Sigmoid colon (tissue), 4 donors: ENCODE results near the gene MYLIP.

ENCODE experiments used
- EP300 ChIP-seq, 4 donors: sonication (generic); formaldehyde crosslinking; IDR thresholded peaks; one replicate each; pipeline ENCODE4 v1.6.1; 2017; ENCODE audit warnings: antibody characterized with exemption in 4 of 4
- TF ChIP-seq, protein P1 (sequence below), 4 experiments: fragments of 450-650 bp in 3 of 4; fragments of 200-600 bp in 1 of 4; IDR thresholded peaks; one replicate each; pipeline ENCODE4 v1.5.1; 2016 to 2019; ENCODE audit warnings: antibody characterized with exemption in 4 of 4, mild to moderate bottlenecking in 3 of 4, moderate library complexity in 2 of 4

DNA sequence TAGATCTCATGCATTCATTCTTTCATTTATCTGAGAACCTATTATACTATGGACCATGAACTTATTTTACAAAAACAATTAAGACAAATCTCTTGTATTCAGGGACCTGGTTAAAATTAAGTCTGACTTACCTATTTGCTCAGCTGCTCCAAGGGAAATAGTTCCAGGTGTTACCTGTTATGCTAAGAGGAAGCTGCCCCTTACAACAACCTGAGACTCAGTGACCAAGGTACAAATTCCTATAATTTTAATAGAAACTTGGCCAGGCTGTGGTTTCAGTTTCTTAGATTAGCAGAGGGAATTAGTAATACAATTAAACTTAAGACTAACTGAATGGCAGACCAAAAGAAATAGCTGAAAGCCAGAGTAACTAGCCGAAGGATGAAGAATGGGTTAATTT is 61.3 kb downstream of the MYLIP start:
- TF ChIP-seq, protein P1, sequence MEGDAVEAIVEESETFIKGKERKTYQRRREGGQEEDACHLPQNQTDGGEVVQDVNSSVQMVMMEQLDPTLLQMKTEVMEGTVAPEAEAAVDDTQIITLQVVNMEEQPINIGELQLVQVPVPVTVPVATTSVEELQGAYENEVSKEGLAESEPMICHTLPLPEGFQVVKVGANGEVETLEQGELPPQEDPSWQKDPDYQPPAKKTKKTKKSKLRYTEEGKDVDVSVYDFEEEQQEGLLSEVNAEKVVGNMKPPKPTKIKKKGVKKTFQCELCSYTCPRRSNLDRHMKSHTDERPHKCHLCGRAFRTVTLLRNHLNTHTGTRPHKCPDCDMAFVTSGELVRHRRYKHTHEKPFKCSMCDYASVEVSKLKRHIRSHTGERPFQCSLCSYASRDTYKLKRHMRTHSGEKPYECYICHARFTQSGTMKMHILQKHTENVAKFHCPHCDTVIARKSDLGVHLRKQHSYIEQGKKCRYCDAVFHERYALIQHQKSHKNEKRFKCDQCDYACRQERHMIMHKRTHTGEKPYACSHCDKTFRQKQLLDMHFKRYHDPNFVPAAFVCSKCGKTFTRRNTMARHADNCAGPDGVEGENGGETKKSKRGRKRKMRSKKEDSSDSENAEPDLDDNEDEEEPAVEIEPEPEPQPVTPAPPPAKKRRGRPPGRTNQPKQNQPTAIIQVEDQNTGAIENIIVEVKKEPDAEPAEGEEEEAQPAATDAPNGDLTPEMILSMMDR (IDR thresholded peaks at IDR 0.05), result no peak
- TF ChIP-seq EP300 (IDR thresholded peaks at IDR 0.05), result no peak
